ENCODE results near the gene IFI6. TPM values are rescaled to one million over a fixed set of nuclear protein-coding genes. Genes with fewer than 3 reads are reported as not detected.

Gene IFI6
- total and polyA plus RNA-seq, 11 donors = 18.3 to 140 (median 61.9) TPM

GRCh38 chr1:27656157-27656893 lies 15.7 kb downstream of the IFI6 start:
- intact Hi-C loops (cut with DNase I) = no loop called here
- H3K27me3 ChIP-seq = no peaks in the 10 kb centered on the region
- no peaks in the 10 kb centered on the region for H3K9me3 ChIP-seq
- TF ChIP-seq CTCF (IDR thresholded peaks at IDR 0.05) (no peak), POLR2A (IDR thresholded peaks at IDR 0.05) (peak in 1 of 2 donors; percentile 32)
- WGBS, 4 donors = 72 to 80% (median 77%) methylated on average over 6 to 7 of the region's 7 CpGs
- no peaks in the 10 kb centered on the region for H3K36me3 ChIP-seq
- ATAC-seq = peak in 3 of 4 donors; percentile 51 to 56 (median 51)
- peak in 4 of 5 donors; percentile 66 to 85 (median 80) for DNase-seq
- H3K4me3 ChIP-seq = no peak overlapping the region
- H3K4me1 ChIP-seq = peaks cover 14 to 61% (median 37%) of the 10 kb centered on the region in 12 donors
- peak overlapping the region; percentile 20 to 88 (median 76) for H3K27ac ChIP-seq

GRCh38 chr1:27655151-27655937 lies 16.6 kb downstream of the IFI6 start:
- no peak for TF ChIP-seq POLR2A (IDR thresholded peaks at IDR 0.05)
- ATAC-seq = peak in 2 of 4 donors; percentile 9 to 23
- 41 to 45% (median 43%) methylated on average over 11 of the region's 11 CpGs for WGBS, 4 donors
- Histone ChIP-seq H3K9me3 (no peaks in the 10 kb centered on the region), H3K4me1 (peaks cover 12 to 62% (median 42%) of the 10 kb centered on the region in 12 donors), H3K36me3 (no peaks in the 10 kb centered on the region), H3K27me3 (no peaks in the 10 kb centered on the region), H3K4me3 (no peak overlapping the region), H3K27ac (peak overlapping the region; percentile 20 to 88 (median 76))
- intact Hi-C loops (cut with DNase I) = no loop called here
- DNase-seq = no peak

DNA sequence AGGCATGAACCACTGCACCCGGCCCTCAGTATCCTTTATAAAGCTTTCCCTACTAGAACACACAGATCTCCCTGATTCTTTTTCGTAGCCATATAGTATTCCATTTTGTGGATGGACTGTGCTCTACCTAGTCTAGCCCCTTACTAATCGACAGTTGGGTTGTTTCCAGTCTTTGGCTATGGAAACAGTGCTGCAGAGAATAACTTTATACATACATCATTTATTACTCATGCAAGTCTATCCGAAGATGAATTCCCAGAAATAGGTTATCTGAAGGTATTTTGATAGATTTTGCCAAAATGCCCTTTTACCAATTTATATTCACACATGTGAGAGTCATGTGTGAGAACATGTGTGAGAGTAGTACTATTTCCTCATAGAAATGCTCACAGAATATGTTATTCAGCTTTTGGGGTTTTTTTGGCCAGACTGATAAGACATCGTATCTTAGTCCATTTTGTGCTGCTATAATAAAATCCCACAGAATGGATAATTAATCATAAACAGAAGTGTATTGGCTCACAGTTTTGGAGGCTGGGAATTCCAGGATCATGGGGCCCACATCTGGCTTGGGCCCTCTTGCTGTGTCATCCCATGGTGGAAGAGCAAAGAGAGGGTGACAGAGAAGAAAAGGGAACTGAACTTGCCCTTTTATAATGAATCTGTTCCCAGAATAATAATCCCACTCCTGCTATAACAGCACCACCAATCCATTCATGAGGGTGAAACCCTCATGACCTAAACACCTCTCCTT lies 19.7 kb downstream of the IFI6 start:
- Histone ChIP-seq H3K36me3 (no peaks in the 10 kb centered on the region), H3K4me3 (no peak overlapping the region), H3K4me1 (peaks cover 12 to 61% (median 44%) of the 10 kb centered on the region in 12 donors), H3K27ac (peak overlapping the region in 2 of 12 donors; percentile 4 to 53), H3K27me3 (no peaks in the 10 kb centered on the region), H3K9me3 (no peaks in the 10 kb centered on the region)
- intact Hi-C loops (cut with DNase I) = no loop called here
- WGBS, 4 donors = 91 to 95% (median 93%) methylated on average over 5 of the region's 5 CpGs
- DNase-seq (no peak), ATAC-seq (no peak)
- TF ChIP-seq POLR2A (IDR thresholded peaks at IDR 0.05) (no peak), CTCF (IDR thresholded peaks at IDR 0.05) (no peak)

DNA sequence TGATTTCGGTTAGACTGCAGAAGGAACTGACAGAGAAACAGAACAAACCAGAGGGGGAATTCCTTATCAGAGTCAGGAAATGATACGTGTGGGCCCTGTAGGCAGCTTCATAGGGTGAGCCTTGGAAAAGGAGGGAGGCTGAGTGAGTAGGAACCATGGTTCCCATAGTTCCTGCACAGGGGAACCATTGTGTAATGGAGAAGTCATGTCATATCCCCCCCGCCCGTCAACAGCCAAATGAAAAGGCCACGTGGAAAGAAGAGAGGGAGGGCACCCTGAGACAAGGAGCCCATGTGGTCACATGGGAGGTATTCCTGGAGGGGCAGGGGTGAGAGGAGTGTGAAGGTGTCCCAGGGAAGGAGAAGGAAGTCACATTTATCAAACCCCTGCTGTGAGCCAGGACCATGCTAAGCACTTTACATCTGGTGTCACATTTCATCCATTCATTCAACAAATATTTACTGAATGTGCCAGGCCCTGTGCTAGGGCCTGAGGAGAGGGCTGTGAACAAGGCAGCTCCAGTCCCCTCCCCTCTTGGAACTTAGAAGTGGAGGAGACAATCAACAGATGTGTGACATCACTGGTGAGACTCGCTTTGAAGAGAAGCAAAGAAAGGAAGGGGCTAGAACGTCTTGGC lies 21.3 kb downstream of the IFI6 start:
- ATAC-seq (peak in 3 of 4 donors; percentile 66 to 68 (median 67)), DNase-seq (no peak)
- no peak for TF ChIP-seq POLR2A (IDR thresholded peaks at IDR 0.05)
- no peak for TF ChIP-seq CTCF (IDR thresholded peaks at IDR 0.05)
- intact Hi-C loops (cut with DNase I) = no loop called here
- peak overlapping the region in 11 of 12 donors; percentile 32 to 74 (median 50) for H3K27ac ChIP-seq
- WGBS, 4 donors = 23 to 28% (median 26%) methylated on average over 7 of the region's 7 CpGs
- H3K36me3 ChIP-seq = no peaks in the 10 kb centered on the region
- H3K4me3 ChIP-seq = no peak overlapping the region
- H3K4me1 ChIP-seq = peaks cover 1 to 50% (median 34%) of the 10 kb centered on the region in 12 donors
- no peaks in the 10 kb centered on the region for H3K27me3 ChIP-seq
- H3K9me3 ChIP-seq = no peaks in the 10 kb centered on the region
